Liver (tissue), 9 donors: ENCODE results near the gene SLX4IP. TPM values are rescaled to one million over a fixed set of nuclear protein-coding genes. Genes with fewer than 3 reads are reported as not detected.
"Not testable (repeated sequence)": the region's sequence is repeated elsewhere in the genome, so short reads cannot be mapped to it uniquely, and the experiment has no call there.

Experiments used
- DNase-seq: peaks from one replicate; pipeline ENCODE4 v3.0.0-alpha.2; 2017; ENCODE audit warnings: low spot score
- H3K27ac ChIP-seq, 2 donors: one replicate each; pipeline ENCODE4 v1.7.0; 2013; ENCODE audit warnings: inconsistent platforms in 2 of 2, low read length in 2 of 2, control low read depth in 1 of 2, low read depth in 1 of 2, mild to moderate bottlenecking in 1 of 2
- H3K27me3 ChIP-seq, 4 donors: one replicate each; pipeline versions ENCODE4 v1.6.1 to v1.7.0; 2013; ENCODE audit warnings: low read length in 3 of 4, inconsistent platforms in 1 of 4, mild to moderate bottlenecking in 1 of 4, moderate library complexity in 1 of 4; ENCODE audit not compliant: control insufficient read depth in 4 of 4, insufficient read depth in 4 of 4
- H3K36me3 ChIP-seq, 4 donors: one replicate each; pipeline versions ENCODE4 v1.6.1 to v1.7.0; 2013; ENCODE audit warnings: low read length in 3 of 4, mild to moderate bottlenecking in 3 of 4, low read depth in 1 of 4, moderate library complexity in 1 of 4; ENCODE audit not compliant: control insufficient read depth in 4 of 4, insufficient read depth in 3 of 4
- H3K4me1 ChIP-seq, 4 donors: one replicate each; pipeline versions ENCODE4 v1.6.1 to v1.7.0; 2013; ENCODE audit warnings: low read length in 3 of 4, mild to moderate bottlenecking in 3 of 4, moderate library complexity in 1 of 4; ENCODE audit not compliant: control insufficient read depth in 4 of 4, insufficient read depth in 4 of 4
- H3K4me3 ChIP-seq, 3 donors: one replicate each; pipeline versions ENCODE4 v1.6.1 to v1.7.0; 2013; ENCODE audit warnings: low read length in 3 of 3, control low read depth in 1 of 3, low read depth in 1 of 3, mild to moderate bottlenecking in 1 of 3
- H3K9ac ChIP-seq, 2 donors: one replicate each; pipeline ENCODE4 v1.7.0; 2013; ENCODE audit warnings: low read length in 2 of 2, mild to moderate bottlenecking in 2 of 2, moderate library complexity in 2 of 2, control low read depth in 1 of 2, low read depth in 1 of 2
- H3K9me3 ChIP-seq, 4 donors: one replicate each; pipeline versions ENCODE4 v1.6.1 to v1.7.0; 2013; ENCODE audit warnings: low read length in 3 of 4; ENCODE audit not compliant: control insufficient read depth in 4 of 4
- EGR1 ChIP-seq, 2 donors: IDR thresholded peaks; 2 replicates each; pipeline ENCODE4 v1.6.1; 2016 to 2018; ENCODE audit warnings: antibody characterized with exemption in 2 of 2, low read depth in 2 of 2
- FOXA1 ChIP-seq: IDR thresholded peaks from 2 replicates; pipeline ENCODE4 v1.6.1; 2016; ENCODE audit warnings: antibody characterized with exemption
- FOXA2 ChIP-seq: IDR thresholded peaks from 2 replicates; pipeline ENCODE4 v1.6.1; 2016; ENCODE audit warnings: antibody characterized with exemption
- GABPA ChIP-seq, 2 donors: IDR thresholded peaks in 1 of 2; conservative IDR thresholded peaks in 1 of 2; 2 replicates each; pipeline ENCODE4 v1.6.1; 2016; ENCODE audit warnings: antibody characterized with exemption in 2 of 2, mild to moderate bottlenecking in 1 of 2, moderate library complexity in 1 of 2
- HNF4A ChIP-seq, 2 donors: conservative IDR thresholded peaks; 2 replicates each; pipeline ENCODE4 v1.6.1; 2016; ENCODE audit warnings: antibody characterized with exemption in 2 of 2, mild to moderate bottlenecking in 2 of 2
- HNF4G ChIP-seq: IDR thresholded peaks from 2 replicates; pipeline ENCODE4 v1.6.1; 2016; ENCODE audit warnings: antibody characterized with exemption
- JUND ChIP-seq, 2 donors: IDR thresholded peaks; 2 replicates each; pipeline ENCODE4 v1.6.1; 2016; ENCODE audit warnings: antibody characterized with exemption in 2 of 2
- NR2F2 ChIP-seq: IDR thresholded peaks from 2 replicates; pipeline ENCODE4 v1.6.1; 2016; ENCODE audit warnings: antibody characterized with exemption
- RAD21 ChIP-seq, 2 donors: IDR thresholded peaks; 2 replicates each; pipeline ENCODE4 v1.6.1; 2016; ENCODE audit warnings: antibody characterized with exemption in 2 of 2, mild to moderate bottlenecking in 2 of 2
- RXRA ChIP-seq, 2 donors: IDR thresholded peaks; 2 replicates each; pipeline ENCODE4 v1.6.1; 2017 to 2018; ENCODE audit warnings: antibody characterized with exemption in 2 of 2, mild to moderate bottlenecking in 1 of 2
- SP1 ChIP-seq: IDR thresholded peaks from 2 replicates; pipeline ENCODE4 v1.6.1; 2018; ENCODE audit warnings: antibody characterized with exemption, mild to moderate bottlenecking
- TAF1 ChIP-seq: conservative IDR thresholded peaks from 2 replicates; pipeline ENCODE4 v1.6.1; 2016; ENCODE audit warnings: antibody characterized with exemption, mild to moderate bottlenecking
- YY1 ChIP-seq: IDR thresholded peaks from 2 replicates; pipeline ENCODE4 v1.6.1; 2016; ENCODE audit warnings: antibody characterized with exemption, mild to moderate bottlenecking
- WGBS: extraction: QIAGEN DNeasy Blood & Tissue Kit; methylation state at CpG from one replicate; pipeline ENCODE4 v1.1.7; 2013; 5-methylcytosine and 5-hydroxymethylcytosine counted together
- polyA plus RNA-seq, 2 donors: library from polyadenylated mRNA; stranded (reverse) in 1 of 2; unstranded in 1 of 2; fragments of 200-250 nt in 1 of 2; fragments of >200 nt in 1 of 2; fragmentation: Nextera tagmentation in 1 of 2; extraction: Ambion mirVana in 1 of 2; gene quantifications; one replicate each; pipeline versions ENCODE4 v1.2.1 to v1.2.3, GENCODE V29; 2013 to 2015
- total RNA-seq, 2 donors: library from RNA; depleted of rRNA; stranded (reverse); fragments of >200 nt; gene quantifications; one replicate each; pipeline ENCODE4 v1.2.3, GENCODE V29; 2014
- TF ChIP-seq, protein P1 (sequence below): IDR thresholded peaks from 2 replicates; pipeline ENCODE4 v1.6.1; 2016; ENCODE audit warnings: antibody characterized with exemption
- TF ChIP-seq, protein P2 (sequence below): IDR thresholded peaks from 2 replicates; pipeline ENCODE4 v1.6.1; 2016; ENCODE audit warnings: antibody characterized with exemption
- TF ChIP-seq, protein P3 (sequence below): IDR thresholded peaks from 2 replicates; pipeline ENCODE4 v1.6.1; 2016; ENCODE audit warnings: antibody characterized with exemption
- TF ChIP-seq, protein P4 (sequence below): fragments of 150-350 bp; IDR thresholded peaks from 2 replicates; pipeline ENCODE4 v1.5.1; 2017; ENCODE audit warnings: improper control_type of control experiment, low read depth, low read length; ENCODE audit not compliant: missing input control
- TF ChIP-seq, protein P5 (sequence below): IDR thresholded peaks from 2 replicates; pipeline ENCODE4 v1.6.1; 2016; ENCODE audit warnings: antibody characterized with exemption, mild to moderate bottlenecking
- donor health status: healthy.
- donor health status: healthy.
- donor health status: healthy.
- donor health status: healthy.
- donor health status: healthy.

SLX4IP gene
- total and polyA plus RNA-seq, 4 donors = 1.1 to 3.4 (median 2.7) TPM

DNA sequence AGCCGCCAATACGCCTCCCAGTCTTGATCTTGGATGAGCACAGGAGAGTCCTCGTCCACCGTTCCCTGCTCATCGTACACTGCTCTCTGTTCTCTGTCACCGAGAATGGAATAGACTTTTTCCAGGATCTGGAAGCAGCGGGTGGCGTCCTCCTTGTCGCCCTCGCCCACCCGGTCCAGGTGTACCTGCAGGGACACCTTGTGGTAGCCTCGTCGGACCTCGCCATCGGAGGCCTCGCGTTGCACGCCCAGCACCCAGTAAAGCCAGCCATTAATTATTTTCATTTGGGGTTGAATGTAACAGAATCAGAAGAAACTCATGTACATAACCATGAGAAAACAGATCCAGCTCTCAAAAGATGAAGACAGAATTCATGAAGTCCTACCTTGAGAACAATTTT, 178.8 kb downstream of the SLX4IP start:
- Histone ChIP-seq H3K36me3 (peaks cover 0 to 2% (median 0%) of the 10 kb centered on the region in 4 donors), H3K4me3 (no peak overlapping the region), H3K4me1 (no peaks in the 10 kb centered on the region), H3K27me3 (no peaks in the 10 kb centered on the region), H3K9me3 (no peaks in the 10 kb centered on the region), H3K9ac (no peak overlapping the region), H3K27ac (no peak overlapping the region)
- 97% methylated on average over 18 of the region's 18 CpGs for WGBS
- no peak for DNase-seq
- TF ChIP-seq JUND (IDR thresholded peaks at IDR 0.05) (no peak), NR2F2 (no peak), FOXA1 (no peak), HNF4G (no peak), EGR1 (IDR thresholded peaks at IDR 0.05; ENCODE audit: low read depth in 2 of 2) (no peak), GABPA (IDR thresholded peaks at IDR 0.05 in 1 of 2, conservative IDR thresholded peaks at IDR 0.05 in 1 of 2) (no peak)
- TF ChIP-seq, protein P1, sequence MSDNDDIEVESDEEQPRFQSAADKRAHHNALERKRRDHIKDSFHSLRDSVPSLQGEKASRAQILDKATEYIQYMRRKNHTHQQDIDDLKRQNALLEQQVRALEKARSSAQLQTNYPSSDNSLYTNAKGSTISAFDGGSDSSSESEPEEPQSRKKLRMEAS = no peak

DNA sequence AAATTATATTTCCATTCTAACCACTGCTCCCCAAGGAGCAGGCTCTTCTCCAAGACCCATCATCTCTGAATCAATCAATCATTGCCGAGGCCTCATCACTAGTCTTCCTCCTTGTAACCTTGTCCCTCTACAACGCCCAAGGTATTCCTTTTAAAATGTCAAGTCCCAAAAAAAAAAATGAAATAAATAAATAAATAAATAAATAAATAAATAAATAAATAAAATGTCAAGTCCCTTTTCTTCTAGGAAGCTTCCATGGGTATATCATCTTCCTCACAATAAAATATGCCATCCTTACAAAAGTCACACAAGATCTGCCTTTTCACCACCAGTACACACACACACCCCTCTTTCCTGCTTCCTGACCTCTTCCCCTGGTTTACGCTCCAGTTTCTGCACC, 181.1 kb downstream of the SLX4IP start:
- DNase-seq = no peak
- Histone ChIP-seq H3K27ac (no peak overlapping the region), H3K9ac (no peak overlapping the region), H3K4me3 (no peak overlapping the region), H3K36me3 (no peaks in the 10 kb centered on the region), H3K4me1 (no peaks in the 10 kb centered on the region), H3K9me3 (no peaks in the 10 kb centered on the region), H3K27me3 (no peaks in the 10 kb centered on the region)
- TF ChIP-seq RAD21 (IDR thresholded peaks at IDR 0.05) (no peak), YY1 (no peak), HNF4G (no peak), NR2F2 (no peak), SP1 (no peak), FOXA2 (no peak), JUND (IDR thresholded peaks at IDR 0.05) (no peak), TAF1 (no peak), RXRA (IDR thresholded peaks at IDR 0.05) (no peak), GABPA (IDR thresholded peaks at IDR 0.05 in 1 of 2, conservative IDR thresholded peaks at IDR 0.05 in 1 of 2) (no peak), FOXA1 (no peak), EGR1 (IDR thresholded peaks at IDR 0.05; ENCODE audit: low read depth in 2 of 2) (no peak), HNF4A (conservative IDR thresholded peaks at IDR 0.05) (no peak)
- TF ChIP-seq, protein P1 = no peak
- TF ChIP-seq, protein P2, sequence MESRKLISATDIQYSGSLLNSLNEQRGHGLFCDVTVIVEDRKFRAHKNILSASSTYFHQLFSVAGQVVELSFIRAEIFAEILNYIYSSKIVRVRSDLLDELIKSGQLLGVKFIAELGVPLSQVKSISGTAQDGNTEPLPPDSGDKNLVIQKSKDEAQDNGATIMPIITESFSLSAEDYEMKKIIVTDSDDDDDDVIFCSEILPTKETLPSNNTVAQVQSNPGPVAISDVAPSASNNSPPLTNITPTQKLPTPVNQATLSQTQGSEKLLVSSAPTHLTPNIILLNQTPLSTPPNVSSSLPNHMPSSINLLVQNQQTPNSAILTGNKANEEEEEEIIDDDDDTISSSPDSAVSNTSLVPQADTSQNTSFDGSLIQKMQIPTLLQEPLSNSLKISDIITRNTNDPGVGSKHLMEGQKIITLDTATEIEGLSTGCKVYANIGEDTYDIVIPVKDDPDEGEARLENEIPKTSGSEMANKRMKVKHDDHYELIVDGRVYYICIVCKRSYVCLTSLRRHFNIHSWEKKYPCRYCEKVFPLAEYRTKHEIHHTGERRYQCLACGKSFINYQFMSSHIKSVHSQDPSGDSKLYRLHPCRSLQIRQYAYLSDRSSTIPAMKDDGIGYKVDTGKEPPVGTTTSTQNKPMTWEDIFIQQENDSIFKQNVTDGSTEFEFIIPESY = no peak
- TF ChIP-seq, protein P3, sequence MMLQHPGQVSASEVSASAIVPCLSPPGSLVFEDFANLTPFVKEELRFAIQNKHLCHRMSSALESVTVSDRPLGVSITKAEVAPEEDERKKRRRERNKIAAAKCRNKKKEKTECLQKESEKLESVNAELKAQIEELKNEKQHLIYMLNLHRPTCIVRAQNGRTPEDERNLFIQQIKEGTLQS = no peak
- TF ChIP-seq, protein P4, sequence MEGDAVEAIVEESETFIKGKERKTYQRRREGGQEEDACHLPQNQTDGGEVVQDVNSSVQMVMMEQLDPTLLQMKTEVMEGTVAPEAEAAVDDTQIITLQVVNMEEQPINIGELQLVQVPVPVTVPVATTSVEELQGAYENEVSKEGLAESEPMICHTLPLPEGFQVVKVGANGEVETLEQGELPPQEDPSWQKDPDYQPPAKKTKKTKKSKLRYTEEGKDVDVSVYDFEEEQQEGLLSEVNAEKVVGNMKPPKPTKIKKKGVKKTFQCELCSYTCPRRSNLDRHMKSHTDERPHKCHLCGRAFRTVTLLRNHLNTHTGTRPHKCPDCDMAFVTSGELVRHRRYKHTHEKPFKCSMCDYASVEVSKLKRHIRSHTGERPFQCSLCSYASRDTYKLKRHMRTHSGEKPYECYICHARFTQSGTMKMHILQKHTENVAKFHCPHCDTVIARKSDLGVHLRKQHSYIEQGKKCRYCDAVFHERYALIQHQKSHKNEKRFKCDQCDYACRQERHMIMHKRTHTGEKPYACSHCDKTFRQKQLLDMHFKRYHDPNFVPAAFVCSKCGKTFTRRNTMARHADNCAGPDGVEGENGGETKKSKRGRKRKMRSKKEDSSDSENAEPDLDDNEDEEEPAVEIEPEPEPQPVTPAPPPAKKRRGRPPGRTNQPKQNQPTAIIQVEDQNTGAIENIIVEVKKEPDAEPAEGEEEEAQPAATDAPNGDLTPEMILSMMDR = no peak
- TF ChIP-seq, protein P5, sequence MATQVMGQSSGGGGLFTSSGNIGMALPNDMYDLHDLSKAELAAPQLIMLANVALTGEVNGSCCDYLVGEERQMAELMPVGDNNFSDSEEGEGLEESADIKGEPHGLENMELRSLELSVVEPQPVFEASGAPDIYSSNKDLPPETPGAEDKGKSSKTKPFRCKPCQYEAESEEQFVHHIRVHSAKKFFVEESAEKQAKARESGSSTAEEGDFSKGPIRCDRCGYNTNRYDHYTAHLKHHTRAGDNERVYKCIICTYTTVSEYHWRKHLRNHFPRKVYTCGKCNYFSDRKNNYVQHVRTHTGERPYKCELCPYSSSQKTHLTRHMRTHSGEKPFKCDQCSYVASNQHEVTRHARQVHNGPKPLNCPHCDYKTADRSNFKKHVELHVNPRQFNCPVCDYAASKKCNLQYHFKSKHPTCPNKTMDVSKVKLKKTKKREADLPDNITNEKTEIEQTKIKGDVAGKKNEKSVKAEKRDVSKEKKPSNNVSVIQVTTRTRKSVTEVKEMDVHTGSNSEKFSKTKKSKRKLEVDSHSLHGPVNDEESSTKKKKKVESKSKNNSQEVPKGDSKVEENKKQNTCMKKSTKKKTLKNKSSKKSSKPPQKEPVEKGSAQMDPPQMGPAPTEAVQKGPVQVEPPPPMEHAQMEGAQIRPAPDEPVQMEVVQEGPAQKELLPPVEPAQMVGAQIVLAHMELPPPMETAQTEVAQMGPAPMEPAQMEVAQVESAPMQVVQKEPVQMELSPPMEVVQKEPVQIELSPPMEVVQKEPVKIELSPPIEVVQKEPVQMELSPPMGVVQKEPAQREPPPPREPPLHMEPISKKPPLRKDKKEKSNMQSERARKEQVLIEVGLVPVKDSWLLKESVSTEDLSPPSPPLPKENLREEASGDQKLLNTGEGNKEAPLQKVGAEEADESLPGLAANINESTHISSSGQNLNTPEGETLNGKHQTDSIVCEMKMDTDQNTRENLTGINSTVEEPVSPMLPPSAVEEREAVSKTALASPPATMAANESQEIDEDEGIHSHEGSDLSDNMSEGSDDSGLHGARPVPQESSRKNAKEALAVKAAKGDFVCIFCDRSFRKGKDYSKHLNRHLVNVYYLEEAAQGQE = no peak
- 97% methylated on average over 3 of the region's 3 CpGs for WGBS

DNA sequence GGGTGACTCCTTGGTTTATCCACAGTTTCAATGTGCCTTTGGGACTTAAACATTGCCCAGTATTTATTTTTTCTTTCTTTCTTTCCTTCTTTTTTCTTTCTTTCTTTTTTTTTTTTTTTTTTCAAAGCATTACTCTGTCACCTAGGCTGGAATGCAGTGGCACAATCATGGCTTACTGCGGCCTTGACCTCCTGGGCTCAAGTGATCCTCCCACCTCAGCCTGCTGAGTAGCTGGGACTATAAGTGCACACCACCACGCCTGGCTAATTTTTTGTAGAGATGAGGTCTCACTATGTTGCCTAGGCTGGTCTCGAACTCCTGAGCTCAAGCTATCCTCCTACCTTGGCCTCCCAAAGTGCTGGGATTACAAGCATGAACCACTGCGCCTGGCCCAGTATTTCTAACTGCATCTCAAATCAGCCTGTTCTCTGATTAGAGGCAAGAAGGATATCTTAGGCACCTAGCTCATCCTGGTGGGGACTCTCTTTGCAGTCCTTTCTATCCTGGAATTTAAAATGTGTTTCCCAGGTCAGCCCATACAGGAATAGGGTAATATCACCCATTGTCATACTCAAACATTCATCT, 182.5 kb downstream of the SLX4IP start:
- WGBS = 99% methylated on average over 4 of the region's 4 CpGs
- DNase-seq, H3K4me3 ChIP-seq, H3K4me1 ChIP-seq, H3K9me3 ChIP-seq, H3K36me3 ChIP-seq, H3K27me3 ChIP-seq, H3K9ac ChIP-seq, H3K27ac ChIP-seq: not testable (repeated sequence)
